GM23338 (cell line): ENCODE measurements around the gene STRA8.

Experiments used
- EZH2 ChIP-seq: fragments of 200-600 bp; sonication (generic); IDR thresholded peaks from one replicate; pipeline ENCODE4 v1.8.0; 2017; ENCODE audit warnings: antibody characterized with exemption, mild to moderate bottlenecking, low read depth; ENCODE audit not compliant: unreplicated experiment
- POLR2AphosphoS5 ChIP-seq: IDR thresholded peaks from 2 replicates; pipeline ENCODE4 v1.6.1; 2016; ENCODE audit warnings: antibody characterized with exemption, low read depth
- TF ChIP-seq, protein P1 (sequence below), 2 experiments: fragments of 200-600 bp in 1 of 2; sonication (generic) in 1 of 2; conservative IDR thresholded peaks; 2 replicates each; pipeline versions ENCODE4 v1.5.1 to v1.6.1; 2016 to 2017; ENCODE audit warnings: antibody characterized with exemption in 2 of 2, low read depth in 2 of 2, mild to moderate bottlenecking in 2 of 2, moderate library complexity in 1 of 2

DNA sequence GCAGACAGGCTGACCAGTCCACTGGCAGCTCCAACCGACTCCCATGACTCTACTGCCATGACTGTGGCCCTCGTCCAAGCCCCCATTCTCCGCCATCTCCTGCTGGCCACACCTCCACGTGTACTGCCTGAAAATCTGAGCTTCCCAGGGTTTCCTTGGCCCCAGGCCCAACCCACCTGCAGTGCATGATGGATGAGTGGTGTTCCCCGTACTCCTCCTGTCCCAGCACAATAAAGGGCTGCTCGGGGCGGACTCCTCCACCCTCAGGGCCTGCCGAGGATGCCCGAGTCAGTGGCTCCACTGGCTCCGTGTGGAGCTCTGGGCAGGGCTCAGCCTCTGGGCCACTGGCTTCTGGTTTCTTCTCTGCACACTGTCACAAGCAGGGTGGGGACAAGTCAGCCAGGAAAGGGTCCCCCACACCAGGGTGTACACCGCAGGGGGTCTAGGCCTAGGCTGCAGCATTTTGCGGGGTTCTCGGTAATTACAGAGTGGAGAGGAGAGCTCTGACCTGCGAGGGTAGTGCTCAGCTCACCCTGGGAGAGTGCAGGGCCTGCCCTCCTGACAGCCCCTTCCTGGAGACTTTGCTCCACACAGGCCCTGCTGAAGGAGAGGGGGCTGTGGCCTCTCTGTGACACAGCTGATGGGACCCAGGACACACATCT, 37.5 kb upstream of the STRA8 start:
- TF ChIP-seq, protein P1, sequence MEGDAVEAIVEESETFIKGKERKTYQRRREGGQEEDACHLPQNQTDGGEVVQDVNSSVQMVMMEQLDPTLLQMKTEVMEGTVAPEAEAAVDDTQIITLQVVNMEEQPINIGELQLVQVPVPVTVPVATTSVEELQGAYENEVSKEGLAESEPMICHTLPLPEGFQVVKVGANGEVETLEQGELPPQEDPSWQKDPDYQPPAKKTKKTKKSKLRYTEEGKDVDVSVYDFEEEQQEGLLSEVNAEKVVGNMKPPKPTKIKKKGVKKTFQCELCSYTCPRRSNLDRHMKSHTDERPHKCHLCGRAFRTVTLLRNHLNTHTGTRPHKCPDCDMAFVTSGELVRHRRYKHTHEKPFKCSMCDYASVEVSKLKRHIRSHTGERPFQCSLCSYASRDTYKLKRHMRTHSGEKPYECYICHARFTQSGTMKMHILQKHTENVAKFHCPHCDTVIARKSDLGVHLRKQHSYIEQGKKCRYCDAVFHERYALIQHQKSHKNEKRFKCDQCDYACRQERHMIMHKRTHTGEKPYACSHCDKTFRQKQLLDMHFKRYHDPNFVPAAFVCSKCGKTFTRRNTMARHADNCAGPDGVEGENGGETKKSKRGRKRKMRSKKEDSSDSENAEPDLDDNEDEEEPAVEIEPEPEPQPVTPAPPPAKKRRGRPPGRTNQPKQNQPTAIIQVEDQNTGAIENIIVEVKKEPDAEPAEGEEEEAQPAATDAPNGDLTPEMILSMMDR (conservative IDR thresholded peaks at IDR 0.05; ENCODE audit: low read depth in 2 of 2), result no peak
- TF ChIP-seq POLR2AphosphoS5 (no peak), EZH2 (no peak)
